GM10847 (cell line): ENCODE data around the gene KAZALD1.

Experiments used
- POLR2A ChIP-seq: IDR thresholded peaks from 2 replicates; pipeline ENCODE4 v1.6.1; 2011; ENCODE audit not compliant: insufficient read length; ENCODE audit errors: extremely low read depth

The KAZALD1 gene

GRCh38 chr10:101055411-101055810 is 6.4 kb upstream of the KAZALD1 start:
- TF ChIP-seq POLR2A, result no peak

GRCh38 chr10:101056365-101057151 is 5.2 kb upstream of the KAZALD1 start:
- no peak for TF ChIP-seq POLR2A

GRCh38 chr10:101060036-101060950 is 1.5 kb upstream of the KAZALD1 start:
- TF ChIP-seq POLR2A, result no peak

- peak; percentile 51 for TF ChIP-seq POLR2A
Measured at GRCh38 chr10:101060951-101061623, 702 bp upstream of the KAZALD1 start.

GRCh38 chr10:101062232-101063049 is 652 bp downstream of the KAZALD1 start:
- peak; percentile 36 for TF ChIP-seq POLR2A

- no peak for TF ChIP-seq POLR2A
Measured at GRCh38 chr10:101063050-101063525, 1.3 kb downstream of the KAZALD1 start.

- no peak for TF ChIP-seq POLR2A
Measured at GRCh38 chr10:101063548-101064414, 2.0 kb downstream of the KAZALD1 start.

GRCh38 chr10:101064415-101065030 is 2.7 kb downstream of the KAZALD1 start:
- no peak for TF ChIP-seq POLR2A

GRCh38 chr10:101065481-101066145 is 3.8 kb downstream of the KAZALD1 start:
- TF ChIP-seq POLR2A, result no peak

GRCh38 chr10:101066146-101066895 is 4.5 kb downstream of the KAZALD1 start:
- TF ChIP-seq POLR2A, result no peak

GRCh38 chr10:101066896-101067355 is 5.1 kb downstream of the KAZALD1 start:
- TF ChIP-seq POLR2A, result no peak
